ENCODE measurements around the gene DNAJB9. TPM values are rescaled to one million over a fixed set of nuclear protein-coding genes. Genes with fewer than 3 reads are reported as not detected.

The DNAJB9 gene
- total and polyA plus RNA-seq, 2 experiments from 2014 or later = 7.3 to 16.0 TPM

- Histone ChIP-seq H3F3A (replicated peaks; ENCODE audit: low read depth) (no peaks in the 10 kb centered on the region), H3K4me2 (no peak overlapping the region), H3K4me1 (ENCODE audit: insufficient read depth) (no peaks in the 10 kb centered on the region; the same call in 1 of the 2 replicates), H2AFZ (no peak overlapping the region), H3K79me2 (replicated peaks; ENCODE audit: insufficient read depth) (no peaks in the 10 kb centered on the region), H3K36me3 (ENCODE audit: insufficient read depth) (no peaks in the 10 kb centered on the region), H3K4me3 (no peak overlapping the region), H4K20me1 (replicated peaks; ENCODE audit: insufficient read depth) (no peaks in the 10 kb centered on the region), H3K27me3 (ENCODE audit: insufficient read depth) (no peaks in the 10 kb centered on the region), H3K9me2 (ENCODE audit: insufficient read depth) (no peaks in the 10 kb centered on the region), H3K27ac (ENCODE audit: low read depth) (no peak overlapping the region)
- no peak for ATAC-seq
- no peaks in the 10 kb centered on the region for H3K27me3 Mint-ChIP-seq (ENCODE audit: insufficient read depth, low read depth, poor library complexity)
- H3K9me3 Mint-ChIP-seq = peaks cover 2% of the 10 kb centered on the region; the same call in 2 of the 3 replicates
- H3K4me3 Mint-ChIP-seq = no peak overlapping the region
- H3K4me1 Mint-ChIP-seq = peaks cover 10% of the 10 kb centered on the region; the same call in 2 of the 3 replicates
- DNase-seq (ENCODE audit: low spot score) = no peak
- TF ChIP-seq JUNB (IDR thresholded peaks at IDR 0.05; ENCODE audit: unreplicated experiment) (no peak), STAT1 (IDR thresholded peaks at IDR 0.05; ENCODE audit: unreplicated experiment) (no peak), REST (IDR thresholded peaks at IDR 0.05; ENCODE audit: unreplicated experiment) (no peak)
- H3K27ac Mint-ChIP-seq = no peak overlapping the region
- H3K36me3 Mint-ChIP-seq (ENCODE audit: low read depth) = peaks cover under 1% of the 10 kb centered on the region; the same call in 1 of the 3 replicates
Measured at GRCh38 chr7:108609643-108610042, 40.0 kb downstream of the DNAJB9 start.

GRCh38 chr7:108611268-108611667 lies 41.6 kb downstream of the DNAJB9 start:
- H3K4me1 Mint-ChIP-seq = peaks cover 12% of the 10 kb centered on the region; the same call in 2 of the 3 replicates
- Histone ChIP-seq H3K4me1 (ENCODE audit: insufficient read depth) (no peaks in the 10 kb centered on the region), H3K9me2 (ENCODE audit: insufficient read depth) (no peaks in the 10 kb centered on the region), H3K27me3 (ENCODE audit: insufficient read depth) (no peaks in the 10 kb centered on the region), H4K20me1 (replicated peaks; ENCODE audit: insufficient read depth) (no peaks in the 10 kb centered on the region), H3K79me2 (replicated peaks; ENCODE audit: insufficient read depth) (no peaks in the 10 kb centered on the region), H3K36me3 (ENCODE audit: insufficient read depth) (no peaks in the 10 kb centered on the region), H3F3A (replicated peaks; ENCODE audit: low read depth) (no peaks in the 10 kb centered on the region), H3K4me3 (no peak overlapping the region), H3K4me2 (no peak overlapping the region), H2AFZ (no peak overlapping the region), H3K27ac (ENCODE audit: low read depth) (no peak overlapping the region)
- peaks cover 6% of the 10 kb centered on the region; the same call in 2 of the 3 replicates for H3K9me3 Mint-ChIP-seq
- H3K36me3 Mint-ChIP-seq (ENCODE audit: low read depth) = peaks cover 5% of the 10 kb centered on the region; the same call in 1 of the 3 replicates
- no peak overlapping the region for H3K4me3 Mint-ChIP-seq
- DNase-seq (ENCODE audit: low spot score) = no peak
- ATAC-seq = no peak
- H3K27me3 Mint-ChIP-seq (ENCODE audit: insufficient read depth, low read depth, poor library complexity) = no peaks in the 10 kb centered on the region
- H3K27ac Mint-ChIP-seq = no peak overlapping the region
- TF ChIP-seq REST (IDR thresholded peaks at IDR 0.05; ENCODE audit: unreplicated experiment) (no peak), CTCF (conservative IDR thresholded peaks at IDR 0.05; ENCODE audit: low read depth in 2 of 2) (no peak), ZNF462 (CRISPR knock-in tag; IDR thresholded peaks at IDR 0.05) (no peak), ZNF114 (CRISPR knock-in tag; IDR thresholded peaks at IDR 0.05) (no peak)
